HG03025 (cell line): ENCODE results near the gene PARD3B.

ENCODE experiments used
- ATAC-seq: cut with Tn5 transposase; IDR thresholded peaks from one replicate; pipeline ENCODE4 v1.9.1; 2021; ENCODE audit warnings: mild to moderate bottlenecking, moderate library complexity; ENCODE audit not compliant: unreplicated experiment, low FRiP score

PARD3B gene

GRCh38 chr2:205024822-205025518, 479.7 kb downstream of the PARD3B start:
- no peak for ATAC-seq

GRCh38 chr2:205025580-205026240, 480.4 kb downstream of the PARD3B start:
- ATAC-seq: no peak

GRCh38 chr2:205030695-205031094, 485.4 kb downstream of the PARD3B start:
- no peak for ATAC-seq

- ATAC-seq: no peak
Observed at GRCh38 chr2:205032093-205032551, 486.8 kb downstream of the PARD3B start.

- no peak for ATAC-seq
Observed at GRCh38 chr2:205033431-205033830, 488.2 kb downstream of the PARD3B start.

GRCh38 chr2:205034034-205034433, 488.8 kb downstream of the PARD3B start:
- ATAC-seq: no peak

- ATAC-seq: no peak
Observed at GRCh38 chr2:205040323-205040722, 495.0 kb downstream of the PARD3B start.

GRCh38 chr2:205041472-205042130, 496.3 kb downstream of the PARD3B start:
- ATAC-seq: no peak

- ATAC-seq: no peak
Observed at GRCh38 chr2:205043285-205043684, 498.0 kb downstream of the PARD3B start.

- no peak for ATAC-seq
Observed at GRCh38 chr2:205045706-205046105, 500.4 kb downstream of the PARD3B start.

GRCh38 chr2:205047273-205047839, 502.1 kb downstream of the PARD3B start:
- no peak for ATAC-seq

GRCh38 chr2:205051417-205051816, 506.1 kb downstream of the PARD3B start:
- ATAC-seq: no peak

- no peak for ATAC-seq
Observed at GRCh38 chr2:205052781-205053180, 507.5 kb downstream of the PARD3B start.

- no peak for ATAC-seq
Observed at GRCh38 chr2:205053827-205054410, 508.6 kb downstream of the PARD3B start.

- ATAC-seq: no peak
Observed at GRCh38 chr2:205054789-205055188, 509.5 kb downstream of the PARD3B start.

GRCh38 chr2:205055251-205055650, 510.0 kb downstream of the PARD3B start:
- ATAC-seq: no peak

GRCh38 chr2:205056151-205056561, 510.9 kb downstream of the PARD3B start:
- no peak for ATAC-seq

GRCh38 chr2:205058409-205058808, 513.1 kb downstream of the PARD3B start:
- ATAC-seq: no peak

GRCh38 chr2:205060269-205060668, 515.0 kb downstream of the PARD3B start:
- no peak for ATAC-seq

- ATAC-seq: no peak
Observed at GRCh38 chr2:205066081-205066480, 520.8 kb downstream of the PARD3B start.

GRCh38 chr2:205069928-205070327, 524.7 kb downstream of the PARD3B start:
- ATAC-seq: no peak
